ENCODE data around the gene ACTG2.

GRCh38 chr2:73927344-73927743 is 34.5 kb downstream of the ACTG2 start:
- TF ChIP-seq CTCF (IDR thresholded peaks at IDR 0.05) (no peak), POLR2AphosphoS5 (IDR thresholded peaks at IDR 0.05) (no peak), POLR2A (IDR thresholded peaks at IDR 0.05) (no peak)
